Endothelial cell of umbilical vein (primary cell): ENCODE measurements around the gene SOWAHB. TPM values are rescaled to one million over a fixed set of nuclear protein-coding genes. Genes with fewer than 3 reads are reported as not detected.

Source experiments
- BruUV-seq: library from RNA; stranded (reverse); fragments of 400-500 nt; replicated peaks from 2 replicates; lab custom pipeline; 2021; lab: Mats Ljungman, UMichigan
- CTCF ChIA-PET: fragments of 300-600, 350-600 bp; sonication (Branson Sonifier 250); formaldehyde crosslinking; loops from one replicate; lab custom pipeline; 2021; ENCODE audit warnings: antibody characterized with exemption, inconsistent platforms; lab: Charles Lee
- POLR2A ChIA-PET: fragments of 300-600, 350-600 bp; sonication (Branson Sonifier 250); formaldehyde crosslinking; loops from one replicate; lab custom pipeline; 2021; ENCODE audit warnings: antibody characterized with exemption, inconsistent platforms; lab: Charles Lee
- DNase-seq: peaks from one replicate; pipeline ENCODE4 v3.0.0-alpha.2; 2011; ENCODE audit warnings: low read depth, low spot score
- FAIRE-seq: peaks from 2 replicates; lab custom pipeline; 2011; peaks lifted over from hg19 to GRCh38; lab: Jason Lieb, UNC
- H2AFZ ChIP-seq: 2 replicates; pipeline ENCODE4 v1.6.0; 2012; ENCODE audit warnings: low read depth, low read length, control low read depth, inconsistent platforms
- H3K27ac ChIP-seq: 2 replicates; pipeline ENCODE4 v1.5.1; 2011; ENCODE audit warnings: low read depth, mild to moderate bottlenecking, control low read depth, low read length, moderate library complexity; ENCODE audit not compliant: insufficient read depth
- H3K27me3 ChIP-seq, 2 experiments: 2 replicates each; pipeline versions ENCODE4 v1.6.0 to v1.6.1; 2011; ENCODE audit warnings: low read length in 2 of 2, mixed read lengths in 1 of 2; ENCODE audit not compliant: control insufficient read depth in 2 of 2, insufficient read depth in 2 of 2
- H3K36me3 ChIP-seq, 2 experiments: 2 replicates in 1 of 2; 3 replicates in 1 of 2; pipeline ENCODE4 v1.5.1; 2011; ENCODE audit warnings: low read length in 2 of 2, mild to moderate bottlenecking in 1 of 2, moderate library complexity in 1 of 2; ENCODE audit not compliant: control insufficient read depth in 2 of 2, insufficient read depth in 2 of 2; ENCODE audit errors: extremely low read depth in 1 of 2
- H3K4me1 ChIP-seq: 3 replicates; pipeline ENCODE4 v1.5.1; 2011; ENCODE audit warnings: mild to moderate bottlenecking, low read length; ENCODE audit not compliant: control insufficient read depth, insufficient read depth; ENCODE audit errors: extremely low read depth
- H3K4me2 ChIP-seq: 2 replicates; pipeline ENCODE4 v1.6.1; 2011; ENCODE audit warnings: low read length, control low read depth, mixed read lengths; ENCODE audit not compliant: insufficient read depth
- H3K4me3 ChIP-seq, 3 experiments: fragments of 200-600 bp in 1 of 3; sonication (generic), shearing (Covaris generic) in 1 of 3; replicated peaks in 1 of 3; 2 replicates each; pipeline ENCODE4 v1.5.1; 2011 to 2016; ENCODE audit warnings: control low read depth in 3 of 3, low read length in 3 of 3, mild to moderate bottlenecking in 2 of 3, inconsistent platforms in 1 of 3, low read depth in 1 of 3, moderate library complexity in 1 of 3; ENCODE audit not compliant: insufficient read depth in 1 of 3
- H3K79me2 ChIP-seq: 2 replicates; pipeline ENCODE4 v1.6.0; 2012; ENCODE audit warnings: low read length, inconsistent platforms; ENCODE audit not compliant: control insufficient read depth, insufficient read depth
- H3K9ac ChIP-seq: replicated peaks from 2 replicates; pipeline ENCODE3; 2011; ENCODE audit warnings: low read length, control low read depth; ENCODE audit not compliant: insufficient read depth; ENCODE audit errors: extremely low read depth
- H3K9me1 ChIP-seq: replicated peaks from 3 replicates; pipeline ENCODE4 v1.6.0; 2011; ENCODE audit warnings: mild to moderate bottlenecking, low read length; ENCODE audit not compliant: control insufficient read depth, insufficient read depth; ENCODE audit errors: extremely low read depth
- H3K9me3 ChIP-seq: replicated peaks from 2 replicates; pipeline ENCODE4 v1.5.1; 2012; ENCODE audit warnings: low read length, inconsistent platforms; ENCODE audit not compliant: control insufficient read depth, insufficient read depth
- H4K20me1 ChIP-seq: replicated peaks from 2 replicates; pipeline ENCODE3; 2011; ENCODE audit warnings: mild to moderate bottlenecking, low read length; ENCODE audit not compliant: control insufficient read depth, insufficient read depth; ENCODE audit errors: extremely low read depth
- CTCF ChIP-seq, 2 donors: IDR thresholded peaks; 1 replicate in 1 of 2; 2 replicates in 1 of 2; pipeline ENCODE4 v1.5.1; 2011; ENCODE audit warnings: low read length in 2 of 2, mild to moderate bottlenecking in 2 of 2, moderate library complexity in 2 of 2, control low read depth in 1 of 2, inconsistent platforms in 1 of 2, low read depth in 1 of 2; ENCODE audit not compliant: insufficient read depth in 1 of 2; ENCODE audit errors: extremely low read depth in 1 of 2
- EZH2 ChIP-seq: IDR thresholded peaks from 2 replicates; pipeline ENCODE4 v1.6.1; 2012; ENCODE audit warnings: borderline replicate concordance, low read depth, mild to moderate bottlenecking, moderate library complexity, low read length, inconsistent platforms; ENCODE audit not compliant: severe bottlenecking
- FOS ChIP-seq: IDR thresholded peaks from 2 replicates; pipeline ENCODE4 v1.6.1; 2011; ENCODE audit warnings: mild to moderate bottlenecking, low read length, moderate library complexity, borderline replicate concordance; ENCODE audit not compliant: insufficient read depth
- GATA2 ChIP-seq: IDR thresholded peaks from 2 replicates; pipeline ENCODE4 v1.7.0; 2011; ENCODE audit warnings: low read depth, mild to moderate bottlenecking, moderate library complexity, mixed read lengths, low read length; ENCODE audit not compliant: insufficient read length, insufficient read depth
- MAX ChIP-seq: IDR thresholded peaks from 2 replicates; pipeline ENCODE4 v1.6.1; 2011; ENCODE audit not compliant: insufficient read depth, insufficient read length
- MYC ChIP-seq: IDR thresholded peaks from one replicate; pipeline ENCODE4 v1.6.1; 2011; ENCODE audit warnings: mild to moderate bottlenecking, low read depth, low read length
- POLR2A ChIP-seq: IDR thresholded peaks from 2 replicates; pipeline ENCODE4 v1.6.1; 2012; ENCODE audit warnings: low read depth, mild to moderate bottlenecking, control low read depth, low read length
- POLR2AphosphoS5 ChIP-seq: IDR thresholded peaks from 2 replicates; pipeline ENCODE4 v1.6.1; 2012; ENCODE audit warnings: low read depth, mild to moderate bottlenecking, control low read depth, low read length, moderate library complexity; ENCODE audit not compliant: insufficient read depth
- dilution Hi-C: fragments of 300-500 bp; cut with MboI; formaldehyde crosslinking; loops from one replicate; pipeline ENCODE4 v1.15.0; 2019; ENCODE audit warnings: low sequenced_read_pairs; ENCODE audit not compliant: extremely low pct_ligation_motif_present
- intact Hi-C: fragments of 100-400 bp; cut with micrococcal nuclease; formaldehyde crosslinking; loops from one replicate; pipeline ENCODE4 v1.10.0; 2022
- polyA plus RNA-seq, 4 experiments: library from polyadenylated mRNA; depleted of rRNA in 3 of 4; stranded (reverse) in 3 of 4; unstranded in 1 of 4; fragments of >200 nt; gene quantifications; 2 replicates each; pipeline versions ENCODE4 v1.2.1 to v1.2.3, GENCODE V29; 2011 to 2012; ENCODE audit warnings: missing spikeins in 1 of 4
- total RNA-seq: library from RNA; stranded (reverse); gene quantifications from 2 replicates; pipeline ENCODE4 v1.2.3, GENCODE V29; 2021

SOWAHB gene
- total and polyA plus RNA-seq, 2 donors (not counting 3 experiments of a cell fraction or from before 2014, with no cell fraction given), result not detected

DNA sequence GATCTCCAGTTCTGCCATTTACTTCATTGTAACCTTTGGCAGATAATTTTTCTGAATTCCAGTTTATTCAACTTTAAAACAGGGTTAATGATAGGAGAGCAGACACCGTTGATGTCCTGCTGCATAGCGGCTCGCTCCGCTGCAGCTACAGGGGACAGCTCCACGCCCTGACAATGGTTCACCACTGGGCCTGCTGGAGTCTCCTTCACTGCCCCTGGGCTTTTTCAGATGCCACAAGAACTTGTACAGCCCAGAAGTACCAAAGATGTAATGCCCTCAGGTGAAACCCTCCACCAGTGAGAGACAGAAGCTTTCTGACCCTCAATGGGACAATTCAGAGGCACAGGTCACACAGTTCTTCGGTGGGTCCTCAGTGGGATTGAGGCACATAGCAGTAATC, 28.9 kb upstream of the SOWAHB start:
- H3K4me1 ChIP-seq, result no peaks in the 10 kb centered on the region
- H3K9me3 ChIP-seq, result no peaks in the 10 kb centered on the region
- dilution Hi-C loops, result no loop called here
- no peak overlapping the region for H3K4me3 ChIP-seq
- intact Hi-C loops, result no loop called here
- no peak overlapping the region for H3K27ac ChIP-seq
- ChIA-PET CTCF (no interaction called here), POLR2A (no interaction called here)
- H3K4me2 ChIP-seq, result no peak overlapping the region
- H3K27me3 ChIP-seq, result no peaks in the 10 kb centered on the region
- no peak overlapping the region for H2AFZ ChIP-seq
- DNase-seq (no peak), FAIRE-seq (no peak)
- no TSS peak for BruUV-seq
- no peaks in the 10 kb centered on the region for H4K20me1 ChIP-seq
- no peaks in the 10 kb centered on the region for H3K36me3 ChIP-seq
- no peaks in the 10 kb centered on the region for H3K9me1 ChIP-seq
- H3K79me2 ChIP-seq, result no peaks in the 10 kb centered on the region
- TF ChIP-seq EZH2, result no peak
- no peak for TF ChIP-seq MYC
- no peak for TF ChIP-seq POLR2AphosphoS5
- no peak for TF ChIP-seq MAX
- no peak for TF ChIP-seq GATA2
- TF ChIP-seq POLR2A, result no peak
- TF ChIP-seq CTCF (IDR thresholded peaks at IDR 0.05; ENCODE audit: extremely low read depth in 1 of 2, insufficient read depth in 1 of 2, low read depth in 1 of 2, low read length in 2 of 2), result no peak
- TF ChIP-seq FOS, result no peak
- H3K9ac ChIP-seq, result no peak overlapping the region
